ENCODE measurements around the gene TRAPPC2L.

Gene TRAPPC2L

GRCh38 chr16:88862968-88863367 lies 6.0 kb downstream of the TRAPPC2L start:
- no peak for DNase-seq

DNA sequence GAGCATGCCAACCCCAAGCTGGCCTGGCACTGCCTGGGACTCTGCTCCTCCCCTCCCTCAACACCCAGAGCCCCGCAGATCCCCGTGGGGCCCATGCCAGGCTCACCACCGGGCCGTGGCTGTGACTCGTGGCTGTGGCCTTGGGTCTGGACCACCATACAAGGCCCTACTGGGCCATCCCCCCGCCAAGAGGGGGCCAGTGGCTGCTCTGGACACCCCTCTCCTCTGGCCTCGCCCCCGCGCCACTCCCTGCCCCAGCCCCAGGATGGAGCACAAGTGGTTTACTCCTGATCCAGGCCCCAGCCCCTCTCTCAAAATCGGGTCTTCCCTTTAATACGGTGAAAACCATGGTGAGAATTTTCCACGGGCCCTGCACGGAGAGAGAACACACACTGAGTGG lies 6.5 kb downstream of the TRAPPC2L start:
- DNase-seq = no peak

GRCh38 chr16:88864099-88864498 lies 7.2 kb downstream of the TRAPPC2L start:
- no peak for DNase-seq

DNA sequence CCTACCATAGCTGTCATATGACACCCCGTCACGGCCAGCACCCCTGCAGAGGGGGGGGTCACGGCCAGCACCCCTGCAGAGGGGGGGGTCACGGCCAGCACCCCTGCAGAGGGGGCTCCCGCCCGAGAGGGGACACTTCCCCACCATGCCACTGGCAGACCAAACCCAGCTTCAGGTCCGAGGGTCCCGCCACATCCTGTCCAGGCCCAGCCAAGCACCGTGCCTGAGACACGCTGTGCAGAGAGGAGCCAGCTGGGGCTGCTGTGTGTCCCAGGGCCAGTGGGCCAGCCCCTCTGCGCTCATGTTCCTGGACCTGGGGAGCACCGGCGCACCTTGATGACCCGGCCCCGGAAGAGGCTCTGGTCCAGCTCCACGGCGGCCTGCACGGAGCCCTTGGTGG lies 7.6 kb downstream of the TRAPPC2L start:
- DNase-seq = no peak

GRCh38 chr16:88865310-88865709 lies 8.4 kb downstream of the TRAPPC2L start:
- no peak for DNase-seq

DNA sequence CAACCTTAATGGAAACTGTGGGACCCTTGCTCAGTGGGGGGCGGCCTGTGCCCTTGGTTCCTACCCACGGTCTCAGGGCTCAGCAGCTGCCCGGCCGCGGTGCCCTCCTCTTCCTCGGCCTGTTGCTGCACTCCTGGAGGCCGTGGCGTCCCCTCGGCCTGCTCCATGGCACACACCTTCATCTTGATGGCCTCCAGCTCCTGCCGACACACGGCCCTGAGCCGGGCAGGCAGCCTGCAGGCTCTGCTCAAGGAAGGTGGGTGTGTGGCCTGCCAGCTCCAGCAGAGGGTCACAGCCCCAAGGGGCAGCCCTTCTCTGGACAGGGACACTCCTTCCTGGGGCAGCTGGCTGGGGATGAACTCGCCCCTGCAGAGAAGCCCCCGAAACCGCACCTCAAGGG lies 8.8 kb downstream of the TRAPPC2L start:
- no peak for DNase-seq

- no peak for DNase-seq
These were observed 9.4 kb downstream of the TRAPPC2L start, which contains the start of gene PABPN1L for GRCh38 chr16:88866151-88866920. Gene PABPN1L (minus strand): TSS chr16:88866660. CDS start chr16:88866606, 54 bp downstream.

- DNase-seq = no peak
These were observed 10.8 kb downstream of the TRAPPC2L start for GRCh38 chr16:88867581-88868246.

DNA sequence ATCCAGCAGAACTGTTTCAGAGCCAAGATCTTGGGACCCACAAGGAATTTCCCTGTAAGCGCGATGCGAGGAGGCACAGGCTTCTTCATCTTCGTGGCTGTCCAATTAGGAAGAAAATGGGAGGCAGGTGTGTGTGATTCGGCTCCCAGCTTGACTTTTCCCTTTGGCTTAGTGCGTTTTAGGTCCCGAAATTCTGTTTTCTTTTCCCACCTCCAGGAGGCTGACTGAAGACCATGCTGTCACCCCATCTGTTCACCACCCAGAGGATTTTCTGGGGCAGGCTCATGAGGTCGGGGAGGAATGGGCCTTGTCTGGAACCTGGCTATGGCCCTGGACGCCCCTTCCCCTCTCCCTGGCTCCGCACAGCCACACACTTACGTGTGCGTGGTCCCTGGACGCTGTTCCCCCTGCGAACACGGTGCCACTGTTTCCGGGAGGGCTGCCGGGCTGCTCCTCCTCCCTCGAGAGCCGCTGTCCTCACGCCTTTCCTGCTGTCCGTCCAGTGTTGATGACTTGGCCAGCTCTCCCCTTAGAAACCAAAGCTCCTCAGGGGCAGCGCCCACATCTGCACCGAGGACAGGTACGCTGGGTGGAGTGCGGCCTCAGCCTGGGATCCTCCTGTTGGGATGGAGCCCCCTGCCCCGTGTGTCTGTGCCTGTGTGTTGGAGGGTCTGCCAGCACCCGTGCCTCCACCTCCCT lies 12.2 kb downstream of the TRAPPC2L start:
- DNase-seq = no peak

DNA sequence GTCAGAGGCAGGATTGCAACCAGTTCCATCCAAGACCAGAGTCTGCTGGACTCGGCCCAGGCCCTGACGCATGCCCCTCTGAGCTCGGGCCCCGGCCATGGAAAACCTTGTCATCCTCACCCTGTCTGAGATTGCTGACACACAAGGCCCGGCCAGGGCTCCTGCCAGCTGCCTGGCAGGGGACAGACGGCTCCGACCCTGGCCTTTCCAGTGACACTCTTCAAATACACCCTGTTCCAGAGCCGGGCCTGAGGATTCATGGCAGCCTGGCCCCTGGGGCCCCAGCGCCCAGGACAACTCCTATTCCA lies 12.7 kb downstream of the TRAPPC2L start:
- DNase-seq = no peak

GRCh38 chr16:88870608-88871348 lies 13.9 kb downstream of the TRAPPC2L start:
- no peak for DNase-seq

GRCh38 chr16:88871349-88871702 lies 14.4 kb downstream of the TRAPPC2L start:
- no peak for DNase-seq

DNA sequence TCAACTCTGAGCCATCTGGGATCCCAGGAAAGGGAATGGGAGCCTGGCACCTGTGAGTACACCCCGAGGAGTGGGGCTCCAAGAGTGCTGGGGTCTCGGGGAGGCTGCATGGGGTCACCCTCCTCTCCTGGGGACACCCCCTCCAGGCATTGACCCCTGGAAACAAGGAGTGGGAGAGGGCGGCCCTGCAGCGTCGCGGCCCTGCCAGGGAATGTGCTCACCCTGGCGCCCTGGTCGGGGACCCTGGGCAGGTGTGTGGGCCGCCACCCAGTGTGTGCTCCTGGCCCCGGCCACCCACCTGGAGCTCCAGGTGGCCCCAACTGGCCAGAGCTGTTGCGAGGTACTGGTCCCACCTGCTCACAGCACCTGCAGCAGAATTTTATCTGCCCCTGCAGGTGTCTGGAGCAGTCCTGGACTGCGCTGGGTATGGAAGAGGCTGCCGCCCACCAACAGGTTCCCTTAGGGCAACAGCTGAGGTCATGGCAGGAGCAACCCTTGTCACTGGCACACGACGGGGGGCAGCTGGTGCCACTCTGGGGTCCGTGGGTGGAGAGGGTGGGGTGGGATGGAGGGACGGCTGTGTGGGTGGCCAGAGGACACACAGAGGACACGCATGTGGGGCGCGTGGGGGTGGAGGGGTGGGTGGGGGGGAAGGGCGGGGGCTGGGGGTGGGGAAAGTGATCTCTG lies 14.9 kb downstream of the TRAPPC2L start:
- no peak for DNase-seq

DNA sequence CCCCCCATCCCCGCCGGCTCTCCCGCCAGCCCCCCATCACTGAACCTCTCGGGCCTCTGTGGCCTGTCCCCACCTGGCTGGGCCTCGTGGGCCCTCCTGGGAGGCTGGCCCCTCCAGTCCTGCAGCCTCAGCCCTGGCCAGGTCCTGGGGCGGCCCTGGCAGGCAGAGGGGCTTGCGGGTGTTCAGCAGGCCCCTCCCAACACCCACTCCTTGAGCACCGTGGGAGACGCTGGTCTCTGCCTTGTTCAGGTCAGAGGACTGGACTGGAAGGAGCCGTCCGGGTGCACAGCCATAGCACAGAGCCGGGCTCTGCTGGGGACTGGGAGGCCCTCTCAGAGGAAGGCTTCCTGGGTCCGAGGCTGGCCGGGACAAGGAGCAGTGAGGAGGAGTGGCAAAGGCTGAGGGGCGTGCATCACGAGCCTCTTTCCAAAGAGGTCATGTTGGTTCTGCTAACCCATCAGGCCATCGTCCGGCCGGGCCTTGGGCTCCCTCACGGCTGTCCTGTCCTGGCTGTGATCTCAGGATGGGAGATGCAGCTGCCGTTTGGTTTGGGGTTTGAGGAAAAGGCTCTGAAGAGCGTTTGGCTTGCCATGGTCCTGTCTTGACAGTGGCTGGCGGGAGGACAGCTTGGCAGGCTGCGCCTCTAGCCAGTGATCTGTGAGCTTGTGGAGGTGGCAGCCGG lies 15.9 kb downstream of the TRAPPC2L start:
- DNase-seq = no peak

DNA sequence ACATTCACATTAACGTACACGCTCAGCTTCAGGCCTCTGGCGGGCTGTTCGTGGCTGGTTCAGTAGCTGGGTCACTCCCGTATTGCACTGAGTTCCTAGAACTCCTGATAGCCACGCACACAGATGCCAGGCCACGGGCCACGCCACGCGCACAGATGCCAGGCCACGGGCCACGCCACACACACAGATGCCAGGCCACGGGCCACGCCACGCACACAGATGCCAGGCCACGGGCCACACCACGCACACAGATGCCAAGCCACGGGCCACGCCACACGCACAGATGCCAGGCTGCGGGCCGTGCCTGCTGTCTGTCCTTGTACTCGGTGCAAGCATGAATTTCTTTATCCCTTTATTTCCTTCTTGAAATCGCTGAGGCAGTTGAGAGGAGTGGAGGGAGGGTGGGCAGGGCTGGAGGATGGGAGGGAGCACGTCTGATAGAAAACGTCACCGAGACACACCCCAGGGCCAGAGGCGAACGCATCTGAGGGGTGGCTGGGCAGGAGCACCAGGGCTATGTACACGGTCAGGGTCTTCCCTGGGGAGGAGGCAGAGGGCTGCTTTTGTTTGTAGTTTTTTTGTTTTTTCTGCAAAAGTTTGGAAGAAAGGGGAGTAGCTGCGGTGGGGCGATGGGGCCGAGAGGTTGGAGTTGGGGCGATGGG lies 18.1 kb downstream of the TRAPPC2L start:
- DNase-seq = no peak

- DNase-seq = no peak
These were observed 18.8 kb downstream of the TRAPPC2L start for GRCh38 chr16:88875703-88876234.

DNA sequence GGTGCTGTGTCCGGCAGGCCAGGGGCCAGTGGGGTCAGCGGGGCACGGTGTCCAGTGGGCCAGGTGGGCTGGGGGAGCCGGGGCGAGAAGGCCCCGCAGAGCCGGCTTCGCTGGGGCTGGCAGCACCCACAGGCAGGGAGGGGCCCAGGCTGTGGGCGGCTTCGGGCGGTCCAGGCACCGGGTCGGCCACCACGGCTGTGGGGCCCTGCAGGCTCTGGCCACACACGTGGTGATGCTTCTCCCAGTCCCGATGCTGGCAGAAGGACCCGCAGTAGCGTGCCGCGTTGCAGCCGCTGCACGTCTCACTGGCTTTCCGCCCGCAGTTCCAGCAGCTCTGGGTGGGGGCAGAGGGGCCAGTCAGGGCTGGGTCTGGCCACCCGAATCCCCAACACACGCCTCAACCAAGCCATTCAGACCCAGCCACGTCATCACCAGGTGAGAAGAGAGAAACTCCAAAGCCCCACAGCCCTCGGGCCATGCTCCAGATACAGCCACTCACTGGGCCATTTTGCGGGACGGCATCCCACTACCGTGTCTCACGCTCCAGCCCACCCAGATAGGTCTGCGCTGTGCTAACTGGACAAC lies 20.1 kb downstream of the TRAPPC2L start:
- no peak for DNase-seq

DNA sequence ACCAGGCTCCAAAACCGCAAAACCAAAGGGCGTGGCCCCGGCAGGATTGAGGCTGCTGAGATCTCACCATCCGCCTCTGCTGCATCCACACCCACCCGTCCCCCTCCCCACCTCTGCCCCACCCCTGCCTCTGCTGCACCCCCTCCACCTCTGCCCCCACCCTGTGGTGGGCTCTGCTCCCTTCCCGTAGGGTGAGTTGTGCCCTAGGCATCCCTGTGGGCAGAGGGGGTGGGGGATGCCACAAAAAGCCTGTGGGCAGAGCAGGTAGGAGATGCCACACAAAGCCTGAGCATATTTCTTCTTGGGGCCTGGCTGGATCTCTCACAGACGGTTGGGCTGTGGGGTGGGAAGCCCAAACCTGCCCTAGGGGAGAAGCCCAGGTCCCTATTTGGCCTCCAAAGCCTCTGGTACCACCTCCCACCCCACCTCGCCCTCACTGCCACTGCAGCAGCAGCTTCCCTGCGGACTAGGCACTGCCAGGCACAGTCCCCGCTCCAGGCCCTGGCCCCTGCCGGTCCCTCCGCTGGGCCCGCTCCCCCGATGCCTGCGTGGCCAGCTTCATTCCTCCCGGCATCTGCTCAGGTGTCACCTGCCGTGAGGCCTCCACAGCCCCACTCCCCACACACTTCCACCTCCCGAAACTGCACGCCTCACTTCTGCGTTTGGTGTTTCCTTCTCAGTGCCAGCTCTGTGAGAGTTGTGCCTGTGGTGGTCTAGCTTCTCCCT lies 20.8 kb downstream of the TRAPPC2L start:
- DNase-seq = no peak

DNA sequence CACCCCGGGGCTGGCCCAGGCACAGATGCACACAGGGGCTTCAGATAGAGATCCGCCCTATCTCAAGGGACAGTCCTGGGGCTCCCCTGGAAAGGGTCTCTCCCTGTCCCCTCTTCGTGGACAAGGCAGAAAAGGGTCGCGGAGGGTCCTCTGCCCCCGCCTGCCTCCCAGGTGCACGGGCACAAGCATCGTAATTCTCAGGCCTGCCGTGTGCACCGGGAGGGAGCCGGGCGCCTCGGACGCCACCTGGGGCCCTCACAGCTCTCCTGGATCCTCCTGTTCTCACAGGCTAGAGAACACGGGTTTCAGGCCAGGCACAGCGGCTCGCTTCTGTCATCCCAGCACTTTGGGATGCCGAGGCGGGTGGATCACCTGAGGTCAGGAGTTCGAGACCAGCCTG lies 21.4 kb downstream of the TRAPPC2L start:
- no peak for DNase-seq

Data from COR-L47 (cell line).